Neuronal stem cell (in vitro differentiated cells): ENCODE results near the gene STRN4.

Experiments
- DNase-seq: peaks from one replicate; pipeline ENCODE4 v3.0.0-alpha.2; 2013; ENCODE audit warnings: low spot score
- H2AFZ ChIP-seq: one replicate; pipeline ENCODE4 v1.6.1; 2013; ENCODE audit warnings: mild to moderate bottlenecking, low read length, inconsistent platforms
- H2AK5ac ChIP-seq: 2 replicates; pipeline ENCODE4 v1.6.1; 2013; ENCODE audit warnings: low read depth, mild to moderate bottlenecking, inconsistent platforms, low read length, moderate library complexity, mixed read lengths
- H2BK120ac ChIP-seq: 2 replicates; pipeline ENCODE4 v1.6.1; 2013; ENCODE audit warnings: low read depth, mild to moderate bottlenecking, inconsistent platforms, low read length, moderate library complexity, mixed read lengths
- H2BK12ac ChIP-seq: one replicate; pipeline ENCODE4 v1.6.1; 2013; ENCODE audit warnings: low read length, inconsistent platforms
- H2BK15ac ChIP-seq: 2 replicates; pipeline ENCODE4 v1.6.1; 2013; ENCODE audit warnings: mild to moderate bottlenecking, low read length, inconsistent platforms, mixed read lengths
- H2BK5ac ChIP-seq: one replicate; pipeline ENCODE4 v1.6.1; 2013; ENCODE audit warnings: inconsistent platforms, mild to moderate bottlenecking, low read length, moderate library complexity
- H3K14ac ChIP-seq: one replicate; pipeline ENCODE4 v1.6.1; 2013; ENCODE audit warnings: low read length, inconsistent platforms
- H3K18ac ChIP-seq: 2 replicates; pipeline ENCODE4 v1.6.1; 2013; ENCODE audit warnings: low read length, inconsistent platforms
- H3K23ac ChIP-seq: 2 replicates; pipeline ENCODE4 v1.6.1; 2013; ENCODE audit warnings: low read depth, mild to moderate bottlenecking, mixed read lengths, low read length, inconsistent platforms; ENCODE audit not compliant: poor library complexity
- H3K27ac ChIP-seq: replicated peaks from 3 replicates; pipeline ENCODE4 v1.5.1; 2013; ENCODE audit warnings: low read length, inconsistent platforms
- H3K27me3 ChIP-seq, 3 experiments: 2 replicates each; pipeline ENCODE4 v1.6.1; 2013; ENCODE audit warnings: low read length in 3 of 3, mild to moderate bottlenecking in 2 of 3, inconsistent platforms in 1 of 3, low read depth in 1 of 3, mixed read lengths in 1 of 3, moderate library complexity in 1 of 3; ENCODE audit not compliant: control insufficient read depth in 3 of 3, insufficient read depth in 3 of 3
- H3K36me3 ChIP-seq, 2 donors: replicated peaks in 1 of 2; 2 replicates each; pipeline ENCODE4 v1.6.1; 2013; ENCODE audit warnings: low read length in 2 of 2; ENCODE audit not compliant: control insufficient read depth in 2 of 2, insufficient read depth in 2 of 2
- H3K4ac ChIP-seq: 2 replicates; pipeline ENCODE4 v1.6.1; 2013; ENCODE audit warnings: inconsistent platforms, mild to moderate bottlenecking, low read length, moderate library complexity
- H3K4me1 ChIP-seq, 2 donors: 1 replicate in 1 of 2; 2 replicates in 1 of 2; pipeline ENCODE4 v1.6.1; 2013; ENCODE audit warnings: low read length in 2 of 2, low read depth in 1 of 2; ENCODE audit not compliant: control insufficient read depth in 2 of 2, insufficient read depth in 1 of 2
- H3K4me2 ChIP-seq: one replicate; pipeline ENCODE4 v1.6.1; 2013; ENCODE audit warnings: mild to moderate bottlenecking, low read length, inconsistent platforms; ENCODE audit not compliant: insufficient read depth, poor library complexity, severe bottlenecking
- H3K4me3 ChIP-seq, 2 donors: 2 replicates each; pipeline ENCODE4 v1.5.1; 2013; ENCODE audit warnings: low read length in 2 of 2, mild to moderate bottlenecking in 2 of 2, inconsistent platforms in 1 of 2, moderate library complexity in 1 of 2
- H3K79me1 ChIP-seq: one replicate; pipeline ENCODE4 v1.6.1; 2013; ENCODE audit warnings: low read depth, mild to moderate bottlenecking, inconsistent platforms, low read length, moderate library complexity
- H3K9ac ChIP-seq: one replicate; pipeline ENCODE4 v1.6.1; 2013; ENCODE audit warnings: mild to moderate bottlenecking, low read depth, low read length, inconsistent platforms; ENCODE audit not compliant: poor library complexity
- H3K9me3 ChIP-seq, 2 donors: replicated peaks in 1 of 2; 2 replicates each; pipeline versions ENCODE3 to v1.6.1; 2013; ENCODE audit warnings: low read length in 2 of 2, mild to moderate bottlenecking in 2 of 2, inconsistent platforms in 1 of 2, low read depth in 1 of 2, mixed read lengths in 1 of 2, moderate library complexity in 1 of 2; ENCODE audit not compliant: control insufficient read depth in 2 of 2, insufficient read depth in 1 of 2
- H4K8ac ChIP-seq: one replicate; pipeline ENCODE4 v1.6.1; 2013; ENCODE audit warnings: low read depth, mild to moderate bottlenecking, inconsistent platforms, low read length, moderate library complexity
- H4K91ac ChIP-seq: one replicate; pipeline ENCODE4 v1.6.1; 2013; ENCODE audit warnings: low read length, low read depth, mild to moderate bottlenecking, inconsistent platforms; ENCODE audit not compliant: poor library complexity
- WGBS, 2 donors: extraction: QIAGEN DNeasy Blood & Tissue Kit; methylation state at CpG; one replicate each; pipeline ENCODE4 v1.1.7; 2013; ENCODE audit warnings: missing lambda C conversion rate in 2 of 2, mixed read lengths in 1 of 2; ENCODE audit not compliant: insufficient read length in 2 of 2, insufficient replicate concordance in 1 of 2; ENCODE audit errors: extremely low coverage in 2 of 2; 5-methylcytosine and 5-hydroxymethylcytosine counted together

Gene STRN4

GRCh38 chr19:46736531-46737297 is 9.5 kb downstream of the STRN4 start:
- H2BK120ac ChIP-seq = no peak overlapping the region
- H4K8ac ChIP-seq = no peak overlapping the region
- H2BK12ac ChIP-seq = no peak overlapping the region
- no peak for DNase-seq
- no peak overlapping the region for H3K9ac ChIP-seq
- H3K4me3 ChIP-seq = no peak overlapping the region
- H3K23ac ChIP-seq = peak overlapping the region; percentile 21
- peaks cover 35% of the 10 kb centered on the region for H3K79me1 ChIP-seq
- H3K4me1 ChIP-seq = peaks cover 0 to 3% of the 10 kb centered on the region in 2 donors
- no peaks in the 10 kb centered on the region for H3K27me3 ChIP-seq
- no CpG with 5 or more reads among the region's 22 CpGs for WGBS, 2 donors
- H2BK5ac ChIP-seq = no peak overlapping the region
- no peak overlapping the region for H3K4ac ChIP-seq
- H4K91ac ChIP-seq = no peak overlapping the region
- no peak overlapping the region for H3K18ac ChIP-seq
- no peaks in the 10 kb centered on the region for H3K9me3 ChIP-seq
- H2BK15ac ChIP-seq = no peak overlapping the region
- no peak overlapping the region for H2AK5ac ChIP-seq
- H2AFZ ChIP-seq = no peak overlapping the region
- peaks cover 46 to 95% of the 10 kb centered on the region in 2 donors for H3K36me3 ChIP-seq
- no peak overlapping the region for H3K27ac ChIP-seq
- H3K14ac ChIP-seq = no peak overlapping the region
- H3K4me2 ChIP-seq = no peak overlapping the region

DNA sequence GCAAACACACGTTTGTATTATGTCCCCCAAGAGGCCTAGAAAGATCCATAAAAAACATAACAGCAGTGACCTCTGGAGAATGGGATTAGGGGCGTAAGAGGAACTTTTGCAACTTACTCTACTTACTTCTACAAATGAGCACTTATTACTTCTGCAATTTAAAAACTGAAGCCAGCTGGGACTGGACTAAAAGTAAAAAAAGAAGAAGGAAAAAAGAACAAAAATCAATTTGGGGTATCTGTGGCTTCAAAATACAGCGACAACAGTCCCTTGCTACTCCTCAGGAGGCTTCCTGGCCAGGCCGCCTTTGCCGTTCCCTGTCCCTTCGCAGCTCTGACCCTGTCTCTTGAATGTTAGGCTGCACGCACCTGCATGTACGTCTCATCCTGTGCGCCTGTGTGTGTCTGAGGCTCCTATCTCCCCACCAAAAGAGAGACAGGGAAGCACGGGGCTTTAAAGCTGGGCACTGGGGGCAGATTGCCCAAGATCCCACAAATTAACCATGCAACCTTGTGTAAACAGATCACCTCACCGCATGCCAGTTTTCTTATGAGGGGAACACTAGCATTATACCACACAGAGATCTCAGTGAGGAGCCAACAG is 12.5 kb downstream of the STRN4 start:
- no peak overlapping the region for H3K4me3 ChIP-seq
- H3K9ac ChIP-seq = peak overlapping the region; percentile 34
- H4K8ac ChIP-seq = no peak overlapping the region
- H2BK120ac ChIP-seq = no peak overlapping the region
- no peak overlapping the region for H4K91ac ChIP-seq
- H3K36me3 ChIP-seq = peaks cover 66 to 95% of the 10 kb centered on the region in 2 donors
- H2BK5ac ChIP-seq = no peak overlapping the region
- no peak overlapping the region for H3K23ac ChIP-seq
- H3K9me3 ChIP-seq = peaks cover 0 to 2% of the 10 kb centered on the region in 2 donors
- no peak for DNase-seq
- H3K27me3 ChIP-seq = no peaks in the 10 kb centered on the region
- no CpG with 5 or more reads among the region's 11 CpGs for WGBS, 2 donors
- H3K4me1 ChIP-seq = peaks cover 0 to 3% of the 10 kb centered on the region in 2 donors
- H3K27ac ChIP-seq = no peak overlapping the region
- peaks cover 18% of the 10 kb centered on the region for H3K79me1 ChIP-seq
- no peak overlapping the region for H2BK15ac ChIP-seq
- no peak overlapping the region for H3K18ac ChIP-seq
- H2BK12ac ChIP-seq = no peak overlapping the region
- no peak overlapping the region for H3K4ac ChIP-seq
- H2AFZ ChIP-seq = no peak overlapping the region
- no peak overlapping the region for H2AK5ac ChIP-seq
- no peak overlapping the region for H3K14ac ChIP-seq
- no peak overlapping the region for H3K4me2 ChIP-seq

GRCh38 chr19:46732966-46733689 is 13.1 kb downstream of the STRN4 start:
- H2BK120ac ChIP-seq = no peak overlapping the region
- H2AFZ ChIP-seq = no peak overlapping the region
- no peak overlapping the region for H4K91ac ChIP-seq
- no peak overlapping the region for H2BK15ac ChIP-seq
- no peak overlapping the region for H3K18ac ChIP-seq
- no peak overlapping the region for H3K9ac ChIP-seq
- H3K4me2 ChIP-seq = no peak overlapping the region
- H4K8ac ChIP-seq = no peak overlapping the region
- peaks cover 17% of the 10 kb centered on the region for H3K79me1 ChIP-seq
- no peak overlapping the region for H3K4ac ChIP-seq
- no peak overlapping the region for H3K14ac ChIP-seq
- H3K9me3 ChIP-seq = peaks cover 0 to 2% of the 10 kb centered on the region in 2 donors
- no CpG with 5 or more reads among the region's 23 CpGs for WGBS, 2 donors
- H3K4me3 ChIP-seq = peak overlapping the region in 1 of 2 donors; percentile 36
- DNase-seq = no peak
- H2AK5ac ChIP-seq = no peak overlapping the region
- no peak overlapping the region for H2BK12ac ChIP-seq
- no peaks in the 10 kb centered on the region for H3K27me3 ChIP-seq
- peaks cover 65 to 95% of the 10 kb centered on the region in 2 donors for H3K36me3 ChIP-seq
- no peak overlapping the region for H2BK5ac ChIP-seq
- no peak overlapping the region for H3K27ac ChIP-seq
- H3K4me1 ChIP-seq = peaks cover 0 to 3% of the 10 kb centered on the region in 2 donors
- H3K23ac ChIP-seq = peak overlapping the region; percentile 11
